H9 (cell line): ENCODE measurements around the gene HLX. TPM values are rescaled to one million over a fixed set of nuclear protein-coding genes. Genes with fewer than 3 reads are reported as not detected.

Source experiments
- DNase-seq: peaks from one replicate; pipeline ENCODE4 v3.0.0-alpha.2; 2017
- H2AFZ ChIP-seq: one replicate; pipeline ENCODE4 v1.6.1; 2013; ENCODE audit warnings: mild to moderate bottlenecking, low read length, control low read depth, moderate library complexity
- H2AK5ac ChIP-seq: 2 replicates; pipeline ENCODE4 v1.6.1; 2013; ENCODE audit warnings: low read length, control low read depth, mixed read lengths; ENCODE audit not compliant: insufficient read length
- H2BK120ac ChIP-seq: one replicate; pipeline ENCODE4 v1.6.1; 2013; ENCODE audit warnings: low read depth, mild to moderate bottlenecking, low read length, control low read depth, inconsistent platforms; ENCODE audit not compliant: poor library complexity, severe bottlenecking
- H2BK12ac ChIP-seq: 2 replicates; pipeline ENCODE4 v1.6.1; 2013; ENCODE audit warnings: low read length, control low read depth, mixed read lengths, low read depth; ENCODE audit not compliant: insufficient read length
- H2BK15ac ChIP-seq: 2 replicates; pipeline ENCODE4 v1.6.1; 2013; ENCODE audit warnings: low read depth, low read length, control low read depth
- H2BK20ac ChIP-seq: one replicate; pipeline ENCODE4 v1.6.1; 2013; ENCODE audit warnings: low read depth, mild to moderate bottlenecking, low read length, control low read depth, inconsistent platforms; ENCODE audit not compliant: poor library complexity, severe bottlenecking
- H2BK5ac ChIP-seq: 2 replicates; pipeline ENCODE4 v1.6.1; 2013; ENCODE audit warnings: low read length, control low read depth, mixed read lengths; ENCODE audit not compliant: insufficient read length
- H3K14ac ChIP-seq: 2 replicates; pipeline ENCODE4 v1.6.1; 2013; ENCODE audit warnings: low read length, control low read depth; ENCODE audit not compliant: insufficient read depth
- H3K18ac ChIP-seq: 2 replicates; pipeline ENCODE4 v1.6.1; 2013; ENCODE audit warnings: low read depth, mild to moderate bottlenecking, mixed read lengths, low read length, control low read depth; ENCODE audit not compliant: insufficient read length
- H3K23ac ChIP-seq: 2 replicates; pipeline ENCODE4 v1.6.1; 2013; ENCODE audit warnings: low read length, control low read depth, mixed read lengths, low read depth; ENCODE audit not compliant: insufficient read length
- H3K23me2 ChIP-seq: 2 replicates; pipeline ENCODE4 v1.6.1; 2013; ENCODE audit warnings: low read depth, mild to moderate bottlenecking, mixed read lengths, low read length, control low read depth; ENCODE audit not compliant: insufficient read length, poor library complexity, severe bottlenecking
- H3K27ac ChIP-seq: 2 replicates; pipeline ENCODE4 v1.5.1; 2013; ENCODE audit warnings: low read length, control low read depth, mixed read lengths, low read depth; ENCODE audit not compliant: insufficient read length
- H3K27me3 ChIP-seq: 2 replicates; pipeline ENCODE4 v1.6.1; 2013; ENCODE audit warnings: low read length, control low read depth, inconsistent platforms; ENCODE audit not compliant: insufficient read depth
- H3K4ac ChIP-seq: 2 replicates; pipeline ENCODE4 v1.6.1; 2013; ENCODE audit warnings: low read depth, mild to moderate bottlenecking, control low read depth, inconsistent platforms, low read length, moderate library complexity
- H3K4me1 ChIP-seq: 2 replicates; pipeline ENCODE4 v1.6.1; 2013; ENCODE audit warnings: low read length, control low read depth, inconsistent platforms; ENCODE audit not compliant: insufficient read depth
- H3K4me2 ChIP-seq: 2 replicates; pipeline ENCODE4 v1.6.1; 2013; ENCODE audit warnings: low read length, control low read depth, mixed read lengths; ENCODE audit not compliant: insufficient read length, insufficient read depth
- H3K56ac ChIP-seq: 2 replicates; pipeline ENCODE4 v1.6.1; 2013; ENCODE audit warnings: low read depth, mild to moderate bottlenecking, mixed read lengths, low read length, control low read depth; ENCODE audit not compliant: insufficient read length
- H3K79me1 ChIP-seq: 2 replicates; pipeline ENCODE4 v1.6.1; 2013; ENCODE audit warnings: low read depth, mild to moderate bottlenecking, moderate library complexity, low read length, control low read depth, inconsistent platforms; ENCODE audit not compliant: insufficient read depth, poor library complexity, severe bottlenecking
- H3K79me2 ChIP-seq: 2 replicates; pipeline ENCODE4 v1.6.1; 2013; ENCODE audit warnings: low read length, control low read depth, inconsistent platforms; ENCODE audit not compliant: insufficient read depth
- H3K9ac ChIP-seq: 2 replicates; pipeline ENCODE4 v1.6.1; 2013; ENCODE audit warnings: low read length, control low read depth, mixed read lengths; ENCODE audit not compliant: insufficient read length; ENCODE audit errors: extremely low read depth
- H3K9me3 ChIP-seq: one replicate; pipeline ENCODE4 v1.6.1; 2013; ENCODE audit warnings: low read depth, low read length, inconsistent platforms; ENCODE audit not compliant: control insufficient read depth
- H3T11ph ChIP-seq: one replicate; pipeline ENCODE4 v1.6.1; 2013; ENCODE audit warnings: mild to moderate bottlenecking, low read length, control low read depth, inconsistent platforms
- H4K20me1 ChIP-seq: one replicate; pipeline ENCODE4 v1.6.1; 2013; ENCODE audit not compliant: control insufficient read depth, insufficient read length, insufficient read depth
- H4K5ac ChIP-seq: 2 replicates; pipeline ENCODE4 v1.6.1; 2013; ENCODE audit warnings: low read depth, mild to moderate bottlenecking, mixed read lengths, low read length, control low read depth; ENCODE audit not compliant: insufficient read length
- H4K8ac ChIP-seq: replicated peaks from 2 replicates; pipeline ENCODE4 v1.6.1; 2013; ENCODE audit warnings: low read length, control low read depth, mixed read lengths, low read depth; ENCODE audit not compliant: insufficient read length
- H4K91ac ChIP-seq: 2 replicates; pipeline ENCODE4 v1.6.1; 2013; ENCODE audit warnings: low read depth, mild to moderate bottlenecking, moderate library complexity, mixed read lengths, low read length, control low read depth; ENCODE audit not compliant: insufficient read length
- H3K27ac Mint-ChIP-seq, 3 experiments: 2 replicates in 2 of 3; 3 replicates in 1 of 3; pipeline ENCODE4 v1.8.0; 2020 to 2021; ENCODE audit warnings: mixed read lengths in 3 of 3, mild to moderate bottlenecking in 1 of 3, moderate library complexity in 1 of 3
- H3K27me3 Mint-ChIP-seq: 2 replicates; pipeline ENCODE4 v1.8.0; 2021; ENCODE audit warnings: low read depth, mild to moderate bottlenecking, moderate library complexity, mixed read lengths
- H3K36me3 Mint-ChIP-seq, 3 experiments: 2 replicates in 2 of 3; 3 replicates in 1 of 3; pipeline ENCODE4 v1.8.0; 2020 to 2021; ENCODE audit warnings: low read depth in 3 of 3, mixed read lengths in 3 of 3; ENCODE audit not compliant: insufficient read depth in 1 of 3
- H3K4me1 Mint-ChIP-seq, 2 experiments: 2 replicates each; pipeline ENCODE4 v1.8.0; 2020; ENCODE audit warnings: mixed read lengths in 2 of 2
- H3K4me3 Mint-ChIP-seq, 2 experiments: 2 replicates in 1 of 2; 3 replicates in 1 of 2; pipeline ENCODE4 v1.8.0; 2020 to 2021; ENCODE audit warnings: mild to moderate bottlenecking in 2 of 2, mixed read lengths in 2 of 2, moderate library complexity in 1 of 2
- H3K9me3 Mint-ChIP-seq, 2 experiments: 2 replicates in 1 of 2; 3 replicates in 1 of 2; pipeline ENCODE4 v1.8.0; 2020; ENCODE audit warnings: mild to moderate bottlenecking in 2 of 2, mixed read lengths in 2 of 2, moderate library complexity in 1 of 2
- CTCF ChIP-seq: fragments of 200-600 bp; sonication (generic); conservative IDR thresholded peaks from 3 replicates; pipeline ENCODE4 v1.8.0; 2021; ENCODE audit warnings: antibody characterized with exemption, mild to moderate bottlenecking
- WGBS: extraction: QIAGEN DNeasy Blood & Tissue Kit; methylation state at CpG from one replicate; pipeline ENCODE4 v1.1.7; 2013; ENCODE audit warnings: missing lambda C conversion rate, low lambda C conversion rate, mixed read lengths; ENCODE audit not compliant: insufficient read length; ENCODE audit errors: extremely low coverage; 5-methylcytosine and 5-hydroxymethylcytosine counted together
- total RNA-seq: library from RNA; stranded (reverse); gene quantifications from 2 replicates; pipeline ENCODE4 v1.2.1, GENCODE V29; 2021

HLX gene
- total RNA-seq, 1 experiment from 2014 or later = 0.37 TPM

DNA sequence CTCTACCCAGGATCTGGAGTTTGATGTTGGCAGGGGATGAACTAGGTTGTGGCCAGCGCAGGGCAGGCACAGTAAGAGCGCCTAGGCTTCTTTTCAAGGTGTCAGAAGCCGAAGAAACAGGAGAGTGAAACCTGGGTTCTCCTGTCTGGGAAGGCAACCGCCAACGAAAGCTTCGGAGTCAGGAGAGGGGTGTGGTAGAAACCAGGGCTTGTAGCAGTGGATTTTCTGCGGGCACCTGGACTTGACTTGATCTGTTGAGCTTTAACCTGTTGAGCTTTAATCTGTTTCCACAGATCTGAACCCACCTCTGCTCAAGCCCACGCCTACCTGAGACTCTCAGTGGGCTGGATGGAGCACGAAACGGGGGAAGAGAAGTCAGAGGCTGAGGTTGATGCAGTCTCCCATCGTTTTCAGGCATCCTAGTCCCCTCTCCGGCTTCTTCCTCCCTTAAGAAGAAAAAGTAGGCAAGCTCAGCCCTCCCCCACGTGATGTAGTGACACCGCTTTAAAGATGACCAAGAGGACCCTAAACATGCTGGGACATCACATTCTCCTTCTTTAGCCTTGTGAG, 9.3 kb downstream of the HLX start:
- H3K27me3 Mint-ChIP-seq = peaks cover 100% of the 10 kb centered on the region
- peaks cover 7% of the 10 kb centered on the region for H4K20me1 ChIP-seq

More for the DNA sequence above, 9.3 kb downstream of the HLX start:
- Mint-ChIP-seq H3K36me3 (no peaks in the 10 kb centered on the region; a peak in 2 of 7 replicates), H3K4me1 (peaks cover 36 to 67% of the 10 kb centered on the region in 2 experiments), H3K9me3 (peaks cover 3 to 14% of the 10 kb centered on the region in 2 experiments; a peak in 3 of 5 replicates), H3K27ac (no peak overlapping the region; a peak in 1 of 7 replicates), H3K4me3 (peak overlapping the region in 1 of 2 experiments; percentile 69; a peak in 3 of 5 replicates)
- Histone ChIP-seq H3K56ac (no peak overlapping the region), H2BK5ac (no peak overlapping the region), H4K8ac (no peak overlapping the region), H3K18ac (no peak overlapping the region), H3K23ac (no peak overlapping the region), H3K4me1 (no peaks in the 10 kb centered on the region; the same call in 1 of the 2 replicates), H3K27me3 (peaks cover 100% of the 10 kb centered on the region), H2BK15ac (no peak overlapping the region), H3K4ac (no peak overlapping the region), H3K27ac (no peak overlapping the region), H3K79me1 (no peaks in the 10 kb centered on the region), H2BK120ac (no peak overlapping the region), H2AFZ (no peak overlapping the region), H3K14ac (no peak overlapping the region), H3T11ph (no peak overlapping the region), H2BK12ac (no peak overlapping the region), H3K79me2 (no peaks in the 10 kb centered on the region), H3K9ac (no peak overlapping the region), H3K4me2 (peak overlapping the region; percentile 12), H3K9me3 (no peaks in the 10 kb centered on the region), H4K91ac (no peak overlapping the region), H4K5ac (no peak overlapping the region), H2AK5ac (no peak overlapping the region), H3K23me2 (peaks cover 9% of the 10 kb centered on the region), H2BK20ac (no peak overlapping the region)
- no CpG with 5 or more reads among the region's 14 CpGs for WGBS
- peak; percentile 42 for DNase-seq
- TF ChIP-seq CTCF = no peak
